Caco-2 (cell line): ENCODE measurements around the gene BABAM2. TPM values are rescaled to one million over a fixed set of nuclear protein-coding genes. Genes with fewer than 3 reads are reported as not detected.

Experiments
- BruUV-seq: library from RNA; stranded (reverse); fragments of 400-500 nt; replicated peaks from 2 replicates; lab custom pipeline; 2021; lab: Mats Ljungman, UMichigan
- CTCF ChIA-PET: fragments of 300-600 bp; sonication (Branson Sonifier 250); formaldehyde crosslinking; loops from one replicate; lab custom pipeline; 2022; ENCODE audit warnings: antibody characterized with exemption; lab: Charles Lee
- POLR2A ChIA-PET: fragments of 300-600 bp; sonication (Branson Sonifier 250); formaldehyde crosslinking; loops from one replicate; lab custom pipeline; 2022; ENCODE audit warnings: antibody characterized with exemption; lab: Charles Lee
- DNase-seq, 2 experiments: peaks; one replicate each; pipeline versions ENCODE4 v3.0.0 to v3.0.0-alpha.2; 2020 to 2022
- H3K27me3 ChIP-seq: replicated peaks from 2 replicates; pipeline ENCODE4 v1.6.0; 2011; ENCODE audit warnings: low read length; ENCODE audit not compliant: control insufficient read depth, insufficient read depth
- H3K36me3 ChIP-seq: 2 replicates; pipeline ENCODE4 v1.5.1; 2011; ENCODE audit warnings: low read length; ENCODE audit not compliant: control insufficient read depth, insufficient read depth
- H3K4me1 ChIP-seq: fragments of 250-450 bp; sonication (Bioruptor Pico); 2 replicates; pipeline ENCODE4 v1.5.1; 2020; ENCODE audit warnings: mild to moderate bottlenecking
- H3K4me3 ChIP-seq: 2 replicates; pipeline ENCODE4 v1.5.1; 2011; ENCODE audit warnings: low read depth, mild to moderate bottlenecking, control low read depth, low read length
- H3K9me3 ChIP-seq: fragments of 250-450 bp; sonication (Bioruptor Pico); 2 replicates; pipeline ENCODE4 v1.5.1; 2020; ENCODE audit warnings: mild to moderate bottlenecking, moderate library complexity
- H3K27ac Mint-ChIP-seq: one replicate; pipeline ENCODE4 v1.8.0; 2022; ENCODE audit warnings: mixed read lengths; ENCODE audit not compliant: unreplicated experiment
- H3K27me3 Mint-ChIP-seq: one replicate; pipeline ENCODE4 v1.8.0; 2022; ENCODE audit warnings: mixed read lengths; ENCODE audit not compliant: insufficient read depth, unreplicated experiment
- H3K36me3 Mint-ChIP-seq: one replicate; pipeline ENCODE4 v1.8.0; 2022; ENCODE audit warnings: mild to moderate bottlenecking, mixed read lengths; ENCODE audit not compliant: insufficient read depth, unreplicated experiment
- H3K4me1 Mint-ChIP-seq: one replicate; pipeline ENCODE4 v1.8.0; 2022; ENCODE audit warnings: low read depth, mixed read lengths; ENCODE audit not compliant: unreplicated experiment
- H3K4me3 Mint-ChIP-seq: one replicate; pipeline ENCODE4 v1.8.0; 2022; ENCODE audit warnings: mild to moderate bottlenecking, moderate library complexity, mixed read lengths; ENCODE audit not compliant: unreplicated experiment
- H3K9me3 Mint-ChIP-seq: one replicate; pipeline ENCODE4 v1.8.0; 2022; ENCODE audit warnings: mixed read lengths; ENCODE audit not compliant: unreplicated experiment
- CTCF ChIP-seq, 2 experiments: fragments of 200-600 bp in 1 of 2; IDR thresholded peaks; 1 replicate in 1 of 2; 2 replicates in 1 of 2; pipeline versions ENCODE4 v1.5.1 to v1.8.0; 2011 to 2022; ENCODE audit warnings: antibody characterized with exemption in 1 of 2, control low read depth in 1 of 2, inconsistent platforms in 1 of 2, low read depth in 1 of 2, low read length in 1 of 2, mild to moderate bottlenecking in 1 of 2, moderate library complexity in 1 of 2; ENCODE audit not compliant: insufficient read depth in 1 of 2, severe bottlenecking in 1 of 2, unreplicated experiment in 1 of 2
- intact Hi-C: fragments of 100-400 bp; cut with micrococcal nuclease; formaldehyde crosslinking; loops from one replicate; pipeline ENCODE4 v1.10.0; 2022; ENCODE audit not compliant: unreplicated experiment
- total RNA-seq: library from RNA; stranded (reverse); gene quantifications from 2 replicates; pipeline ENCODE4 v1.2.3, GENCODE V29; 2022

Gene BABAM2
- total RNA-seq, 1 experiment from 2014 or later = 57.3 TPM

GRCh38 chr2:28181801-28182200, 291.3 kb downstream of the BABAM2 start:
- CTCF ChIA-PET = no interaction called here
- Mint-ChIP-seq H3K9me3 (peaks cover 13% of the 10 kb centered on the region), H3K4me1 (no peaks in the 10 kb centered on the region), H3K4me3 (no peak overlapping the region), H3K27ac (no peak overlapping the region), H3K27me3 (no peaks in the 10 kb centered on the region), H3K36me3 (no peaks in the 10 kb centered on the region)
- Histone ChIP-seq H3K4me1 (no peaks in the 10 kb centered on the region), H3K9me3 (peaks cover 9% of the 10 kb centered on the region), H3K36me3 (no peaks in the 10 kb centered on the region), H3K4me3 (no peak overlapping the region), H3K27me3 (no peaks in the 10 kb centered on the region)
- no peak for DNase-seq
- BruUV-seq = no TSS peak
- no peak for TF ChIP-seq CTCF (IDR thresholded peaks at IDR 0.05; ENCODE audit: insufficient read depth in 1 of 2, low read depth in 1 of 2, low read length in 1 of 2, severe bottlenecking in 1 of 2, unreplicated experiment in 1 of 2)
- POLR2A ChIA-PET = no interaction called here
- intact Hi-C loops = no loop called here

- no peak for TF ChIP-seq CTCF (IDR thresholded peaks at IDR 0.05; ENCODE audit: insufficient read depth in 1 of 2, low read depth in 1 of 2, low read length in 1 of 2, severe bottlenecking in 1 of 2, unreplicated experiment in 1 of 2)
- no peak for DNase-seq
- CTCF ChIA-PET = no interaction called here
- intact Hi-C loops = no loop called here
- peaks cover 13% of the 10 kb centered on the region for H3K9me3 Mint-ChIP-seq
- no peaks in the 10 kb centered on the region for H3K4me1 ChIP-seq
- H3K27me3 Mint-ChIP-seq = no peaks in the 10 kb centered on the region
- H3K9me3 ChIP-seq = peaks cover 7% of the 10 kb centered on the region
- H3K4me1 Mint-ChIP-seq = no peaks in the 10 kb centered on the region
- no peak overlapping the region for H3K4me3 Mint-ChIP-seq
- H3K36me3 ChIP-seq = no peaks in the 10 kb centered on the region
- POLR2A ChIA-PET = no interaction called here
- H3K27me3 ChIP-seq = no peaks in the 10 kb centered on the region
- no peak overlapping the region for H3K4me3 ChIP-seq
- H3K36me3 Mint-ChIP-seq = no peaks in the 10 kb centered on the region
- no peak overlapping the region for H3K27ac Mint-ChIP-seq
- no TSS peak for BruUV-seq
These were observed 291.8 kb downstream of the BABAM2 start for GRCh38 chr2:28182348-28182747.

- BruUV-seq = no TSS peak
These were observed 294.6 kb downstream of the BABAM2 start for GRCh38 chr2:28185153-28185552.

More at GRCh38 chr2:28185153-28185552, 294.6 kb downstream of the BABAM2 start:
- H3K9me3 Mint-ChIP-seq = no peaks in the 10 kb centered on the region
- no peaks in the 10 kb centered on the region for H3K4me1 ChIP-seq
- no peak overlapping the region for H3K4me3 ChIP-seq
- no peak overlapping the region for H3K27ac Mint-ChIP-seq
- DNase-seq = no peak
- H3K36me3 ChIP-seq = no peaks in the 10 kb centered on the region
- intact Hi-C loops = no loop called here
- no peak for TF ChIP-seq CTCF (IDR thresholded peaks at IDR 0.05; ENCODE audit: insufficient read depth in 1 of 2, low read depth in 1 of 2, low read length in 1 of 2, severe bottlenecking in 1 of 2, unreplicated experiment in 1 of 2)
- no peak overlapping the region for H3K4me3 Mint-ChIP-seq
- H3K9me3 ChIP-seq = no peaks in the 10 kb centered on the region
- H3K36me3 Mint-ChIP-seq = no peaks in the 10 kb centered on the region
- H3K27me3 ChIP-seq = no peaks in the 10 kb centered on the region
- no peaks in the 10 kb centered on the region for H3K4me1 Mint-ChIP-seq
- ChIA-PET POLR2A (no interaction called here), CTCF (no interaction called here)
- H3K27me3 Mint-ChIP-seq = no peaks in the 10 kb centered on the region
